ENCODE results near the gene CLN3. TPM values are rescaled to one million over a fixed set of nuclear protein-coding genes. Genes with fewer than 3 reads are reported as not detected.

The CLN3 gene
- total RNA-seq: 10 to 100 TPM in 1 of 2 experiments, 1 to 10 TPM in 1; 9.9 to 10.4 TPM

DNA sequence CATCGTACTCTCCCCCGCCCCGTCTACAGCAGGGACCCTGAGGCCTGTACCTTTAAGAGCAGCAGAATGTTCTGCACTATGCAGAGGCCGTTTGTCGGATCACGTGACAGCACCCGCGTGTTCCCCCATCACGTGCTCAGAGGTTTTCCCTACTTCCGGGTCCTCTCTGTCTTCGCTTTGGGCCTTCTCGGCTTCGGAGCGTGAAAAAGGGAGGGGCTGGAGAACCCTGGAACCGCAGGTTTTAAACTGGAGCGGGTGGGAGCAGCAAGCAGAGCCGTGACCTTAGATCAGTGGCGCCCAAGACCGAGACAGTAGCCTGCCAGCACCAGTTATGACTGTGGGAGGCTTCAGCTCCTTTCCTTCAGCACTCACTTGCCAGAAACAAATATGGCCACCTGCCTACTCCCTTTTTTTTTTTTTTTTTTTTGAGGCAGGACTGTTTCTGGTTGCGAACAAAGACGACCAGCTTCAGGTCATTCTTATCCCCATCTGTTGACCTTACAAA is at the start of gene CLN3:
Gene CLN3, minus strand, starts transcription at position 105 of the 505 bp plus-strand sequence. CDS start 315 bp downstream, outside the sequence.
- H3K4me3 Mint-ChIP-seq: peak within 1 kb of the TSS; percentile 97
- intact Hi-C loops (cut with micrococcal nuclease): no loop called here
- no peaks in the 10 kb centered on the region for H3K9me3 Mint-ChIP-seq
- no peaks in the 10 kb centered on the region for H3K27me3 Mint-ChIP-seq (ENCODE audit: low read depth)
- CTCF ChIA-PET: interaction anchor here (0.6 to 1.5 kb wide), 6 partner anchors 10 to 472 kb away, joined by 3 to 5 read pairs (median 3); no protein-coding TSS in a partner anchor
- H3K36me3 Mint-ChIP-seq (ENCODE audit: low read depth): peaks cover 2% of the 10 kb centered on the region
- peak within 1 kb of the TSS; percentile 99 for H3K27ac Mint-ChIP-seq
- H3K4me1 Mint-ChIP-seq (ENCODE audit: low read depth): peaks cover 53% of the 10 kb centered on the region
- peak; percentile 93 for DNase-seq

DNA sequence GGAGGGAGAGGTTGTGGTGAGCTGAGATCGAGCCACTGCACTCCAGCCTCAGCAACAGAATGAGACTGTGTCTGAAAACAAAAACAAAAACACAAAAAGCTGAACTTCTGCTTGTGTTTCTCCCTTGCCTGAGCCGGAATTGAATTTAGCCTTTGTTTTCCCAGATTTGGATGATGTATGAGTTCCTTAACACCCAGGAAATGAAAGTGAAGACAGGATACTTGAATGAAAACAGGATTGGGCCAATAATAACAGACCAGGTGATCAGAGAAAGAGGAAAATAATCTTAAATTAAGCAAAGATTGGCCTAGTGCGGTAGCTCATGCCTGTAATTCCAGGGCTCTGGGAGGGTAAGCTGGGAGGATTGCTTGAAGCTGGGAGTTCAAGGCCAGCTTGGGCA is 48.5 kb upstream of the CLN3 start:
- CTCF ChIA-PET: interaction anchor here (1.1 kb wide), 1 partner anchor 20 kb away, joined by 3 read pairs; no protein-coding TSS in a partner anchor
- intact Hi-C loops (cut with micrococcal nuclease): no loop called here
- no peaks in the 10 kb centered on the region for H3K9me3 Mint-ChIP-seq
- H3K27ac Mint-ChIP-seq: no peak overlapping the region
- no peak overlapping the region for H3K4me3 Mint-ChIP-seq
- no peaks in the 10 kb centered on the region for H3K36me3 Mint-ChIP-seq (ENCODE audit: low read depth)
- no peak for DNase-seq
- H3K27me3 Mint-ChIP-seq (ENCODE audit: low read depth): no peaks in the 10 kb centered on the region
- peaks cover 16% of the 10 kb centered on the region for H3K4me1 Mint-ChIP-seq (ENCODE audit: low read depth)

DNA sequence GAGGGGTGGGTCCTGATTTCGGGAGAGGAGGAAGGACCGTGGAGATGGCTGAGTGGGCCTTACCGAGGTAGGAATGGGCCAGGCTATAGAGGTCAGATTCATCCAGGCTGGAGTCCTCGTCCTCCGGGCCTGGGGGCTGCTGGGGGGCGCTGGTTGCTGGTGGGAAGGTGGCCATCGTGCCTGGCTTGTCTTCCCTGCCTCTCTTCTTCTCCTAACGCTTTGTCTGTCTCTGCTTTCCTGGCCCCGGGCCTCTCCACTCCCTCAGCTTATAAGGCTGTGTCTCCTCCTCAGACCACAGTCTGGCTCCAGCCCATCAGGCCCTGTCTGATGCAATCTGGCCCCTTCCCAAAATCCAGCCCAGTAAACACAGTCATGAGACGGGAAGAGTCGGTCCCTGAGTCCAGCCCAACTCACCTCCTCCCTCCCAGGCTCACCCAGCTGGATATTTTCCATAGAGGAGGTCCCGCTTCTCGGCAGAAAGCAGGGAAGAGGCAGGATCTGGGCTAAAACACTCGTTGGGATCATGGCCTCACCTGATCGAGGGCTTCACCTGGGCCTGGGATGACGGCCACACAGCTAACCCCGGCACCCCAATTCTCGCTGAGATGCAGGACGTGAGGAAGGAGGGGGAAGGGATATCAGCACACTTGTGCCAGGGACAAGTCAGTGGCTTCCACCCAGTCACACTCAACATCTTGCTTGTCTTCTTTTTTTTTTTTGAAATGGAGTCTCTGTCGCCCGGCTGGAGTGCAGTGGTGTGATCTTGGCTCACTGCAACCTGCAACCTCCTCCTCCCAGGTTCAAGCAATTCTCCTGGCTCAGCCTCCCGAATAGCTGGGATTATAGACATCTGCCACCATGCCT is 47.1 kb upstream of the CLN3 start, which contains the start of gene NUPR1:
Gene NUPR1, minus strand, starts transcription at position 242 of the 864 bp plus-strand sequence. Its CDS starts 67 bp downstream, at position 175.
- Mint-ChIP-seq H3K27ac (no peak within 1 kb of the TSS), H3K27me3 (ENCODE audit: low read depth) (no peaks in the 10 kb centered on the region), H3K36me3 (ENCODE audit: low read depth) (no peaks in the 10 kb centered on the region), H3K9me3 (no peaks in the 10 kb centered on the region), H3K4me1 (ENCODE audit: low read depth) (peaks cover 30% of the 10 kb centered on the region), H3K4me3 (no peak within 1 kb of the TSS)
- CTCF ChIA-PET: interaction anchor here (0.7 kb wide), 1 partner anchor 10 kb away, joined by 3 read pairs; no protein-coding TSS in a partner anchor
- intact Hi-C loops (cut with micrococcal nuclease): loop anchor here (5.0 kb wide), 1 partner anchor 42 kb away; no protein-coding TSS in a partner anchor
- DNase-seq: no peak

DNA sequence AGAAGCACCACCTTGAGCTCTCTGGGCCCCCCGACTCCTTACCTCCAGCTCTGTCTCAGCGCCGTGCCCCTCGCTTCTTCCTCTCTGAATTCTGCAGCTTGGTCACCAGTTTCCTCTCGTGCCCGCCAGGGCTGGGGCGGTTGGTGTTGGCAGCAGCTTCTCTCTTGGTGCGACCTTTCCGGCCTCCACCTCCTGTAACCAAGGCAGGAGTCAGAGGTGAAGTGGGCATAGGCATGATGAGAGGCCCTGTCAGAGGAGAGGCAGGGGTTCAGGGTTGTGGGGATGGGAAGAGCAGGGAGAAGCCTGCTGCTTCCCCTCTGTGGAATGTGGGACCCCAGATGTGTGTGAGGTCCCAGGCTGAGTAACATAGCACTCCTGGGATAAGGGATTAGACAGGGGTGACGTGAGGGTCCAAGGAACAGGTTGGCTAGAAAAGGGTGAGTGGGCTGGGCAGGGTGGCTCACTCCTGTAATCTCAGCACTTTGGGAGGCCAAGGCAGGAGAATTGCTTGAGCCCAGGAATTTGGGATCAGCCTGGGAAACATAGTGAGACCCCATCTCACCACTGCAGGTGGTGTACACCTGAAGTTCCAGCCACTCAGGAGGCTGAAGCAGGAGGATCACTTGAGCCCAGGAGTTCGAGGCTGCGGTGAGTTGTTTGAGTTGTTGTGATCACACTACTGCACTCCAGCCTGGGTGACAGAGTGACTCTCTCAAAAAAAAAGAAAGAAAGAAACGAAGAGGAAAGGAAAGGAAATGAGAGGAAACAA is 46.3 kb upstream of the CLN3 start:
- Mint-ChIP-seq H3K27me3 (ENCODE audit: low read depth) (no peaks in the 10 kb centered on the region), H3K36me3 (ENCODE audit: low read depth) (no peaks in the 10 kb centered on the region), H3K27ac (no peak overlapping the region), H3K4me1 (ENCODE audit: low read depth) (peaks cover 31% of the 10 kb centered on the region), H3K9me3 (no peaks in the 10 kb centered on the region), H3K4me3 (no peak overlapping the region)
- CTCF ChIA-PET: interaction anchor here (0.7 kb wide), 1 partner anchor 11 kb away, joined by 3 read pairs; no protein-coding TSS in a partner anchor
- DNase-seq: no peak
- intact Hi-C loops (cut with micrococcal nuclease): loop anchor here (5.0 kb wide), 1 partner anchor 41 kb away; no protein-coding TSS in a partner anchor

DNA sequence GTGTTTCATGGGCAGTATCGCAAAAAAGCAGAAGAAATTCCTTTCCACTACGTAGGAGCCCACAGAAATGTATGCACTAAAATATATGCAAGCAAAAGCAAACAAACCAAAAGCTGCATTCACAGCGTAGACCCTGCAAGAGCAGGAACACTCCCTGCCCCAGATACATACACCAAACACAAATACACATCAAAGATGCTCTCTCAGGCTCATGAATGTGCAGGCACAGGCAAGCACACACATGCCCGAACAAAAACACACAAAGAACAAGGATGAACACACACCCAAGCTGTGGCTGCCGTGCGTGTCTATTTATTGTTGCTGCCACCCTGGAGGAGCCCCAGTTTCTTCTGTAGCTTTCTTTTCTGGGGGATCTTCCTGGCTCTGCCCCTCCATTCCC is 45.2 kb upstream of the CLN3 start:
- Mint-ChIP-seq H3K4me3 (no peak overlapping the region), H3K36me3 (ENCODE audit: low read depth) (no peaks in the 10 kb centered on the region), H3K27me3 (ENCODE audit: low read depth) (no peaks in the 10 kb centered on the region), H3K4me1 (ENCODE audit: low read depth) (peaks cover 26% of the 10 kb centered on the region), H3K9me3 (no peaks in the 10 kb centered on the region), H3K27ac (no peak overlapping the region)
- intact Hi-C loops (cut with micrococcal nuclease): loop anchor here (5.0 kb wide), 1 partner anchor 40 kb away; no protein-coding TSS in a partner anchor
- DNase-seq: no peak
- CTCF ChIA-PET: no interaction called here

DNA sequence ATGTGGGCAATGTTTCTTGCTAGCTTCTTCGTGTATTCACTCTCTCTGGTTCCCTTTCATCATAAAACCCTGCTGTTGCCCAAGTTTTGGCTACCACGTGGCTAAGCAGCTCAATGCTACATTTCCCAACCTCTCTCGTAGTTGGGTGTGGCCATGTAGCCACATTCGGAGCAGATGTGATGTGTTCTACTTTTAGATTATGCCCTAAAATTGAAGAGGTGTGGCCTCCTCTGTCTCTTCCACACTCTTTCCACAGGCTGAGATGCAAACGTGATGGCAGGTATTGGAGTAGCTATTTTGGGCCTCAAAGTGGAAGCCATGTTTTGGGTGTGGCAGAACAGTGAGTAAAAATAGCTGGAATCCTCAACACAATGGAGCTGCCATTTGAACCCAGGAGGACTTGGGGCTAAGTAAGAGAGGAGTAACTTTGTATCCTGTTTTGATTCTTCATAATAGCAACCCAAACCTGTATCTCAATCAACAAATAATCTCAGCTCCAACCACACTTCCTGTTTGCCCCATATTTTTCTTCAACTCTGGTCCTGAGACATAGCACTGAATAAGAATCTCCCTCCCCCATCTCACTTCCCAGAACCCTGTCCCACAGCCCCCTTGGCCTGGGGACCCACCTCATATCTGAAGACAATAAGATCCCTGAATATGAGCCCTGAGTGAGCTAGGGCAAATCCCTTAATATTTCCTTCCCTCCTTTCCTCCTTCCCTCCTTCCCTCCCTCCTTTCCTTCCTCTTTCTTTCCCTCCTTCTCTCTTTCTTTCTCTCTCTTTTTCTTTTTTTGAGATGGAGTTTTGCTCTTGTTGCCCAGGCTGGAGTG is 42.9 kb upstream of the CLN3 start:
- no peaks in the 10 kb centered on the region for H3K36me3 Mint-ChIP-seq (ENCODE audit: low read depth)
- CTCF ChIA-PET: no interaction called here
- H3K27ac Mint-ChIP-seq: peak overlapping the region; percentile 69
- H3K4me1 Mint-ChIP-seq (ENCODE audit: low read depth): peaks cover 26% of the 10 kb centered on the region
- H3K4me3 Mint-ChIP-seq: no peak overlapping the region
- H3K27me3 Mint-ChIP-seq (ENCODE audit: low read depth): no peaks in the 10 kb centered on the region
- intact Hi-C loops (cut with micrococcal nuclease): loop anchor here (5.0 kb wide), 1 partner anchor 37 kb away; no protein-coding TSS in a partner anchor
- no peaks in the 10 kb centered on the region for H3K9me3 Mint-ChIP-seq
- DNase-seq: no peak

DNA sequence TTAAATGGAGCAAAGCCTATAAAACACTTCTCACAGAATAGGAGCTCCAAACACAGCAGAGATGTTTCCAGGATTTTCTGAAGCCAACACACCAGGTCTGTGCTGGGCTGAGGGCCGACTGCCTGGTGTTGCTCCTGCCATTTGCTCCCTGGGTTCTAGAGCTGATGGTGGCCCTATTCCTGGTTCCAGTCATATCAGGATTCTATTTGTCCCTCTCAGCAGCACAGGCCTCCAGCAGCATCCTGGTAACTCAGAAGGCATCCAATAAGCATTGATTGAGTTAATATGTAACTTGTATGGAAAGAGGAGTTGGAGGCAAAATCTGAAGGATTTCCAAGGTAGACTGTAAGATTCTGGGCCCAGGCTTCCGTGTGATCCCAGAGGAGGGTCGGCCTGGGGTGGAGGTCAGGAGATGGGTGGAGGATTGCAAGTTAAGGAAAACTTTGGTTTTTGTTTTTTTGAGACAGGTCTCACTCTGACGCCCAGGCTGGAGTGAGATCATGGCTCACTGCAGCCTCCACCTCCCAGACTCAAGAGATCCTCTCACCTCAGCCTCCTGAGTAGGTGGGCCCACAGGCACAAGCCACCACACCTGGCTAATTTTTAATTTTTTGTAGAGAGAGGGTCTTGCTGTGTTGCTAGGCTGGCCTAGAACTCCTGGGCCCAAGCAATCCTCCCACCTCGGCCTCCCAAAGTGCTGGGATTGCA is 41.2 kb upstream of the CLN3 start:
- H3K27ac Mint-ChIP-seq: no peak overlapping the region
- H3K36me3 Mint-ChIP-seq (ENCODE audit: low read depth): no peaks in the 10 kb centered on the region
- DNase-seq: no peak
- CTCF ChIA-PET: no interaction called here
- H3K9me3 Mint-ChIP-seq: no peaks in the 10 kb centered on the region
- H3K4me3 Mint-ChIP-seq: no peak overlapping the region
- peaks cover 26% of the 10 kb centered on the region for H3K4me1 Mint-ChIP-seq (ENCODE audit: low read depth)
- H3K27me3 Mint-ChIP-seq (ENCODE audit: low read depth): no peaks in the 10 kb centered on the region
- intact Hi-C loops (cut with micrococcal nuclease): no loop called here

DNA sequence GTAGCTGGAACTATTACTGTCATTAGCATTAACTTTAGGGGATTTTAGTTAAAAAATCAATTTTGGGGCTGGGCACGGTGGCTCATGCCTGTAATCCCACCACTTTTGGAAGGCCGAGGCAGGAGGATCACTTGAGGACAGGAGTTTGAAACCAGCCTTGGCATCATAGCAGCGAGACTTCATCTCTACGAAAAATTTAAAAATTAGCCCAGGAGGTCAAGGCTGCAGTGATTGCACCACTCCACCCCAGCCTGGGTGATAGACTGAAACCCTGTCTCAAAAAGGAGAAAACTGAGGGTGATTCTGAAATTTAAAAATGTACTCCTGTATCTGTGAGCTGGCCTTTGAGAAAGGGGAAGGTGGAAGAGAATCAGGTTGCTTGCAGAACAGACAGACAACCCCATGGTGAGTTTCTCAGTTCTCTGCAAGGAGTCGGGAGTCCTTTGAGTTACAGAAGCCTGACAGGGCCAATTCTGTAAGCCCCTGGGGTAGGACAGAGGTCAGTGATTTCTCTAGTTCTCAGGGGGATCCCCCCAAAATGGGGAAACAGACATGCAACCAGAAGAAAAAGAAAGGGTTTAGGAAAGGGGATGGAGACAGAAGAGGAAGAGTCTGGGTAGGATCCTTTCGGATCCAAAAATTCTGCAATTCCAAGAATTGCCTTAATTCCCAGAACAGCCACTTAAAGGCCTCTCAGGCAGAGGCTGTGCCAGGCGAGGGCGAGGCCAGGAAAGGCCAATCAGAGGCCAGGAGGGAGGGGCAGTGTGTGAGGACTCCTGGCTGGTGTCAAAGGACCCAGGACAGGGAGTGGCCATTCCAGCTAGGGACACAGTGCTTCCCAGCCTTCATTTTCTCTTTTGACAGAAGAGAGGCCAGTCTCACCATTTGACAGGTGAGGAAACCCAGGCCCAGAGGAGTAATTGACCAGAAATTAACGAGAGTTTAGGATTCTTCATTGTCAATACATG is 40.2 kb upstream of the CLN3 start:
- Mint-ChIP-seq H3K4me1 (ENCODE audit: low read depth) (peaks cover 21% of the 10 kb centered on the region), H3K27ac (no peak overlapping the region)
- CTCF ChIA-PET: no interaction called here

DNA sequence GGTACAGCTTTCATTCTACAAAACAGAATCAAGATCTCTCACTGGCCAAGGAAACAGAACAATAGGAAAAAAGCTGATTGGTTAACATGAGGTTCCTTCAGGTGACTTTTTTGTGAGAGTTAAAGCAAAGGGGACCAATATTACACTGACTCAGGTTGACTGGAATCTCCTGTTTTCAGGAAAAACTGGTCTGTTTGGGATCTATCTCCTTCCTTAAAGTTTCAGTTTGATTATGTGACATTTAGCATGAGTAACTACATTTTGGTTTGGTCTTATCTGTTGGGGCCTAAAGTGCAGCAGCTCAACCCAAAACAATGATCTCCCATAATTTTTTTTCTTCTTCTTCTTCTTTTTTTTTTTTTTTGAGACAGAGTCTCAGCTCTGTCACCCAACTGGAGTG is 37.2 kb upstream of the CLN3 start:
- intact Hi-C loops (cut with micrococcal nuclease): no loop called here
- no peaks in the 10 kb centered on the region for H3K9me3 Mint-ChIP-seq
- H3K27me3 Mint-ChIP-seq (ENCODE audit: low read depth): no peaks in the 10 kb centered on the region
- H3K36me3 Mint-ChIP-seq (ENCODE audit: low read depth): no peaks in the 10 kb centered on the region
- H3K4me1 Mint-ChIP-seq (ENCODE audit: low read depth): peaks cover 11% of the 10 kb centered on the region
- H3K4me3 Mint-ChIP-seq: no peak overlapping the region
- CTCF ChIA-PET: interaction anchor here (0.6 kb wide), 2 partner anchors 16 to 46 kb away, joined by 3 to 4 read pairs; no protein-coding TSS in a partner anchor
- no peak overlapping the region for H3K27ac Mint-ChIP-seq
- no peak for DNase-seq

More for the DNA sequence above, 40.2 kb upstream of the CLN3 start:
- no peaks in the 10 kb centered on the region for H3K36me3 Mint-ChIP-seq (ENCODE audit: low read depth)
- no peak overlapping the region for H3K4me3 Mint-ChIP-seq
- no peaks in the 10 kb centered on the region for H3K27me3 Mint-ChIP-seq (ENCODE audit: low read depth)
- no peak for DNase-seq
- H3K9me3 Mint-ChIP-seq: no peaks in the 10 kb centered on the region
- intact Hi-C loops (cut with micrococcal nuclease): no loop called here

DNA sequence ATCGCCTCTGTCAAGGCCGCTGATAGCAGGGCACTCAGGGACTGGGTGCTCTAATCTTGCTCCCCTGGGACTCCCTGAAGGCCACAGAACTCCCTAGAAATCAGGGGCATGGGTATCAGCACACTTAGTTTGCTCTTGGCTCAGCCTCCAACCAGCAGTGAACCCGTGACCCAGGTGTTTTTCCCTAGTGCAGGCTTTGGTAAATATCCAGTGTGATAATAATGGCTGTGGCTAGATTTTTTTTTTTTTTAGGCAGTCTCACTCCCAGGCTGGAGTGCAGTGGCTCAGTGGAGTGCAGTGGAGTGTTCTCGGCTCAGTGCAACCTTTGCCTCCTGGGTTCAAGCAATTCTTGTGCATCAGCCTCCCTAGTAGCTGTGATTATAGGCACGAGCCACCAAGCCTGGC is 36.6 kb upstream of the CLN3 start:
- CTCF ChIA-PET: interaction anchor here (0.6 kb wide), 1 partner anchor 47 kb away, joined by 4 read pairs; no protein-coding TSS in a partner anchor
- Mint-ChIP-seq H3K4me1 (ENCODE audit: low read depth) (peaks cover 8% of the 10 kb centered on the region), H3K27me3 (ENCODE audit: low read depth) (no peaks in the 10 kb centered on the region), H3K9me3 (no peaks in the 10 kb centered on the region), H3K4me3 (no peak overlapping the region), H3K36me3 (ENCODE audit: low read depth) (no peaks in the 10 kb centered on the region), H3K27ac (no peak overlapping the region)
- intact Hi-C loops (cut with micrococcal nuclease): no loop called here
- no peak for DNase-seq
